Cortex of kidney (tissue), 1 donor: Measurements from ENCODE around the gene DPH6.
"Not testable (repeated sequence)": the region's sequence is repeated elsewhere in the genome, so short reads cannot be mapped to it uniquely, and the experiment has no call there.

Source experiments
- DNase-seq: peaks from one replicate; lab custom pipeline; 2025; lab: John Stamatoyannopoulos, UW

The DPH6 gene

GRCh38 chr15:35329521-35329961, 216.4 kb downstream of the DPH6 start:
- no peak for DNase-seq

- not testable (repeated sequence) for DNase-seq
Measured at GRCh38 chr15:35328836-35329235, 217.1 kb downstream of the DPH6 start.

- no peak for DNase-seq
Measured at GRCh38 chr15:35327789-35328188, 218.2 kb downstream of the DPH6 start.

GRCh38 chr15:35325374-35325941, 220.5 kb downstream of the DPH6 start:
- DNase-seq: no peak

- no peak for DNase-seq
Measured at GRCh38 chr15:35323141-35323540, 222.8 kb downstream of the DPH6 start.

- DNase-seq: no peak
Measured at GRCh38 chr15:35321926-35322325, 224.0 kb downstream of the DPH6 start.

- no peak for DNase-seq
Measured at GRCh38 chr15:35320911-35321310, 225.1 kb downstream of the DPH6 start.
